Ishikawa (cell line): ENCODE results near the gene SPRED1.

Experiments
- EP300 ChIP-seq: IDR thresholded peaks from 2 replicates; pipeline ENCODE4 v1.6.1; 2012; ENCODE audit warnings: borderline replicate concordance
- MAX ChIP-seq: IDR thresholded peaks from 2 replicates; pipeline ENCODE4 v1.6.1; 2012
- RAD21 ChIP-seq: IDR thresholded peaks from 2 replicates; pipeline ENCODE4 v1.6.1; 2012; ENCODE audit warnings: low read depth
- YY1 ChIP-seq: IDR thresholded peaks from 2 replicates; pipeline ENCODE4 v1.6.1; 2012; ENCODE audit warnings: low read depth

- no peak for TF ChIP-seq RAD21
- no peak for TF ChIP-seq MAX
- TF ChIP-seq YY1, result no peak
- TF ChIP-seq EP300, result no peak
Observed at GRCh38 chr15:38294126-38294525, 41.5 kb downstream of the SPRED1 start.
